H1 (cell line): ENCODE data around the gene PCCA. TPM values are rescaled to one million over a fixed set of nuclear protein-coding genes. Genes with fewer than 3 reads are reported as not detected.

ENCODE experiments used
- CTCF ChIA-PET: fragments of 300-600 bp; sonication (Branson Sonifier 250); formaldehyde crosslinking; loops from one replicate; lab custom pipeline; 2021; ENCODE audit not compliant: partially characterized antibody; lab: Charles Lee
- POLR2A ChIA-PET: fragments of 300-600 bp; sonication (Branson Sonifier 250); formaldehyde crosslinking; loops from one replicate; lab custom pipeline; 2021; ENCODE audit warnings: inconsistent platforms; ENCODE audit not compliant: partially characterized antibody; lab: Charles Lee
- DNase-seq, 2 experiments: peaks; one replicate each; pipeline versions ENCODE4 v3.0.0 to v3.0.0-alpha.2; 2010 to 2022; ENCODE audit warnings: low spot score in 2 of 2, low read depth in 1 of 2, mixed read lengths in 1 of 2
- FAIRE-seq: peaks from 2 replicates; lab custom pipeline; 2011; peaks lifted over from hg19 to GRCh38; lab: Jason Lieb, UNC
- H2AFZ ChIP-seq: 2 replicates; pipeline ENCODE4 v1.8.1; 2012; ENCODE audit warnings: low read length, inconsistent platforms
- H2AK5ac ChIP-seq: 2 replicates; pipeline ENCODE4 v1.6.1; 2013; ENCODE audit warnings: low read depth, low read length
- H2BK120ac ChIP-seq: replicated peaks from 2 replicates; pipeline ENCODE3; 2013; ENCODE audit warnings: low read depth, low read length, inconsistent platforms
- H2BK12ac ChIP-seq: 2 replicates; pipeline ENCODE4 v1.6.1; 2013; ENCODE audit warnings: low read depth, low read length
- H2BK15ac ChIP-seq: 2 replicates; pipeline ENCODE4 v1.6.1; 2013; ENCODE audit warnings: low read length
- H2BK20ac ChIP-seq: 2 replicates; pipeline ENCODE4 v1.6.1; 2013; ENCODE audit warnings: low read length
- H2BK5ac ChIP-seq: 2 replicates; pipeline ENCODE4 v1.6.1; 2013; ENCODE audit warnings: low read depth, low read length
- H3K14ac ChIP-seq: 2 replicates; pipeline ENCODE4 v1.6.1; 2013; ENCODE audit warnings: inconsistent platforms; ENCODE audit not compliant: insufficient read length
- H3K18ac ChIP-seq: 2 replicates; pipeline ENCODE4 v1.6.1; 2013; ENCODE audit warnings: low read length; ENCODE audit errors: extremely low read depth
- H3K23ac ChIP-seq: 2 replicates; pipeline ENCODE4 v1.6.1; 2013; ENCODE audit warnings: inconsistent platforms; ENCODE audit not compliant: insufficient read length
- H3K23me2 ChIP-seq: 2 replicates; pipeline ENCODE4 v1.6.1; 2013; ENCODE audit warnings: low read depth, low read length
- H3K27ac ChIP-seq: 2 replicates; pipeline ENCODE4 v1.6.1; 2011; ENCODE audit warnings: low read depth, low read length, inconsistent platforms
- H3K27me3 ChIP-seq, 4 experiments: replicated peaks in 1 of 4; 1 replicate in 1 of 4; 2 replicates in 3 of 4; pipeline versions ENCODE4 v1.6.1 to v1.8.1; 2011 to 2013; ENCODE audit warnings: low read length in 3 of 4, mild to moderate bottlenecking in 3 of 4, inconsistent platforms in 2 of 4, mixed read lengths in 2 of 4, moderate library complexity in 1 of 4; ENCODE audit not compliant: control insufficient read depth in 3 of 4, insufficient read depth in 3 of 4; ENCODE audit errors: extremely low read depth in 1 of 4
- H3K36me3 ChIP-seq, 4 experiments: 2 replicates each; pipeline versions ENCODE4 v1.6.1 to v1.8.1; 2011 to 2013; ENCODE audit warnings: mild to moderate bottlenecking in 4 of 4, low read length in 3 of 4, moderate library complexity in 2 of 4, control low read depth in 1 of 4, inconsistent platforms in 1 of 4; ENCODE audit not compliant: insufficient read depth in 4 of 4, control insufficient read depth in 2 of 4
- H3K4ac ChIP-seq: replicated peaks from 2 replicates; pipeline ENCODE3; 2013; ENCODE audit warnings: low read length, low read depth, mixed read lengths, inconsistent platforms; ENCODE audit not compliant: insufficient read length
- H3K4me1 ChIP-seq, 4 experiments: replicated peaks in 1 of 4; 1 replicate in 1 of 4; 2 replicates in 3 of 4; pipeline versions ENCODE4 v1.6.1 to v1.8.1; 2011 to 2013; ENCODE audit warnings: low read length in 3 of 4, inconsistent platforms in 2 of 4, mixed read lengths in 1 of 4; ENCODE audit not compliant: insufficient read depth in 4 of 4, control insufficient read depth in 3 of 4
- H3K4me2 ChIP-seq, 2 experiments: 2 replicates each; pipeline versions ENCODE4 v1.6.1 to v1.8.1; 2011 to 2013; ENCODE audit warnings: low read depth in 2 of 2, low read length in 2 of 2, control low read depth in 1 of 2, inconsistent platforms in 1 of 2, mild to moderate bottlenecking in 1 of 2; ENCODE audit not compliant: insufficient read depth in 1 of 2
- H3K4me3 ChIP-seq, 4 experiments: fragments of 200-600, 300-600 bp in 1 of 4; sonication (generic), shearing (Covaris generic), sonication (Bioruptor Twin) in 1 of 4; 2 replicates each; pipeline versions ENCODE4 v1.5.1 to v1.8.1; 2011 to 2016; ENCODE audit warnings: low read length in 4 of 4, low read depth in 3 of 4, control low read depth in 2 of 4, inconsistent platforms in 2 of 4, mild to moderate bottlenecking in 2 of 4, mixed read lengths in 1 of 4, moderate library complexity in 1 of 4; ENCODE audit not compliant: insufficient read depth in 2 of 4; ENCODE audit errors: extremely low read depth in 1 of 4
- H3K56ac ChIP-seq: replicated peaks from 2 replicates; pipeline ENCODE3; 2013; ENCODE audit warnings: low read depth, mild to moderate bottlenecking, mixed read lengths, low read length, inconsistent platforms; ENCODE audit not compliant: insufficient read length
- H3K79me1 ChIP-seq: 2 replicates; pipeline ENCODE4 v1.6.1; 2013; ENCODE audit warnings: low read depth, low read length, control low read depth
- H3K79me2 ChIP-seq, 2 experiments: 2 replicates each; pipeline versions ENCODE4 v1.6.1 to v1.8.1; 2012 to 2013; ENCODE audit warnings: low read length in 2 of 2, mild to moderate bottlenecking in 2 of 2, inconsistent platforms in 1 of 2; ENCODE audit not compliant: insufficient read depth in 2 of 2, control insufficient read depth in 1 of 2
- H3K9ac ChIP-seq, 4 experiments: replicated peaks in 1 of 4; 1 replicate in 1 of 4; 2 replicates in 3 of 4; pipeline versions ENCODE4 v1.6.1 to v1.8.1; 2011 to 2013; ENCODE audit warnings: low read depth in 3 of 4, low read length in 3 of 4, control low read depth in 2 of 4, mild to moderate bottlenecking in 2 of 4, moderate library complexity in 2 of 4, inconsistent platforms in 1 of 4; ENCODE audit errors: extremely low read depth in 1 of 4
- H3K9me3 ChIP-seq, 2 experiments: 2 replicates each; pipeline versions ENCODE4 v1.6.1 to v1.8.1; 2012 to 2013; ENCODE audit warnings: mild to moderate bottlenecking in 2 of 2, moderate library complexity in 2 of 2, control low read depth in 1 of 2, inconsistent platforms in 1 of 2, low read depth in 1 of 2, low read length in 1 of 2, mixed read lengths in 1 of 2; ENCODE audit not compliant: insufficient read depth in 2 of 2
- H4K20me1 ChIP-seq, 2 experiments: replicated peaks in 1 of 2; 2 replicates each; pipeline versions ENCODE3 to v1.8.1; 2011 to 2013; ENCODE audit warnings: inconsistent platforms in 2 of 2, low read length in 2 of 2, mild to moderate bottlenecking in 1 of 2; ENCODE audit not compliant: insufficient read depth in 2 of 2, control insufficient read depth in 1 of 2
- H4K5ac ChIP-seq: 2 replicates; pipeline ENCODE4 v1.6.1; 2013; ENCODE audit warnings: low read length, low read depth, mixed read lengths, inconsistent platforms; ENCODE audit not compliant: insufficient read length
- H4K8ac ChIP-seq: 2 replicates; pipeline ENCODE4 v1.8.0; 2013; ENCODE audit warnings: mild to moderate bottlenecking, moderate library complexity, low read length, inconsistent platforms; ENCODE audit not compliant: insufficient read depth; ENCODE audit errors: extremely low read depth
- H4K91ac ChIP-seq: replicated peaks from 2 replicates; pipeline ENCODE3; 2013; ENCODE audit warnings: low read length, mixed read lengths, inconsistent platforms; ENCODE audit not compliant: insufficient read length
- FOSL1 ChIP-seq: IDR thresholded peaks from 2 replicates; pipeline ENCODE4 v1.6.1; 2011; ENCODE audit warnings: mild to moderate bottlenecking, low read depth, low read length, moderate library complexity; ENCODE audit not compliant: insufficient read depth
- JUN ChIP-seq: IDR thresholded peaks from 2 replicates; pipeline ENCODE4 v1.6.1; 2011; ENCODE audit warnings: low read depth, mild to moderate bottlenecking, improper control_type of control experiment, low read length
- JUND ChIP-seq: IDR thresholded peaks from 2 replicates; pipeline ENCODE4 v1.6.1; 2011; ENCODE audit warnings: mild to moderate bottlenecking, improper control_type of control experiment, low read length
- POLR2AphosphoS5 ChIP-seq: IDR thresholded peaks from 2 replicates; pipeline ENCODE4 v1.6.1; 2011; ENCODE audit warnings: low read depth, low read length
- SAP30 ChIP-seq: fragments of 300-600 bp; sonication (generic); IDR thresholded peaks from 2 replicates; pipeline ENCODE4 v1.7.1; 2012; ENCODE audit warnings: low read length, moderate library complexity, mild to moderate bottlenecking, inconsistent platforms; ENCODE audit not compliant: insufficient read depth, insufficient replicate concordance
- SIX5 ChIP-seq: IDR thresholded peaks from 2 replicates; pipeline ENCODE4 v1.6.1; 2011; ENCODE audit warnings: mild to moderate bottlenecking, low read depth, low read length
- TBP ChIP-seq: IDR thresholded peaks from 2 replicates; pipeline ENCODE4 v1.6.1; 2011; ENCODE audit warnings: low read depth, low read length, improper control_type of control experiment
- WGBS, 2 experiments: shearing (Covaris generic) in 1 of 2; methylation state at CpG; one replicate each; pipeline versions ENCODE4 v1.1.6 to v1.1.7; 2013 to 2015; ENCODE audit warnings: low lambda C conversion rate in 2 of 2, mixed read lengths in 2 of 2, inconsistent platforms in 1 of 2, low coverage in 1 of 2, missing lambda C conversion rate in 1 of 2; ENCODE audit not compliant: insufficient replicate concordance in 2 of 2, insufficient coverage in 1 of 2, insufficient read length in 1 of 2; ENCODE audit errors: extremely low coverage in 1 of 2, missing lambda C conversion rate in 1 of 2; 5-methylcytosine and 5-hydroxymethylcytosine counted together
- polyA plus RNA-seq, 7 experiments: library from polyadenylated mRNA; depleted of rRNA in 3 of 7; stranded (reverse) in 5 of 7; unstranded in 2 of 7; fragments of >200 nt in 5 of 7; fragments of 200-250 nt in 2 of 7; gene quantifications; 1 replicate in 5 of 7; 2 replicates in 1 of 7; 4 replicates in 1 of 7; pipeline versions ENCODE4 v1.2.1 to v1.2.3, GENCODE V29; 2011 to 2013; ENCODE audit warnings: missing spikeins in 2 of 7, mixed read lengths in 2 of 7
- total RNA-seq: library from RNA; stranded (reverse); fragmentation: NEBNext Ultra II Directional; extraction: Animal tissue kit (Norgen Biotek cat#: 25700); gene quantifications from 2 replicates; pipeline ENCODE4 v1.2.1, GENCODE V29; 2021

PCCA gene
- total and polyA plus RNA-seq, 2 of the 8 experiments (the other 6 are each of a cell fraction or from before 2014, with no cell fraction given): 18.4 to 49.8 TPM

DNA sequence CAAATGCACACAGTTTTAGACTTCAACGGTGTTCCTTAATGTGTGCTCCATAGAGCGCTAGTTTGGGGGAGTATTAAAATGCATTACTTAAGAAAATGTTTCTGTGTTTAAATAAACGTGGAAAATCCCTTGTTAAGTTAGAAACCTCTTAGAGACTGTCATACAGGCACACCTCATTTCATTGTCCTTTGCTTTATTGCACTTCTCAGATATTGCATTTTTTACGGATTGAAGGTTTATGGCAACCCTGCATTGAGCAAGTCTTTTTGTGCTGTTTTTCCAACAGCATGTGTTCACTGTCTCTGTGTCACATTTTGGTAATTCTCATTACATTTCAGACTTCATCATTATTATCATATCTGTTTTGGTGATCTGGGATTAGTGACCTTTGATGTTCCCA is 255.7 kb downstream of the PCCA start:
- WGBS, 2 experiments: 91% methylated on average over 4 of the region's 4 CpGs; no CpG with 5 or more reads in 1 of the 2 experiments
- CTCF ChIA-PET: no interaction called here

More for the DNA sequence above, 255.7 kb downstream of the PCCA start:
- no peak overlapping the region for H3K4me2 ChIP-seq
- no peak overlapping the region for H2BK5ac ChIP-seq
- H3K9ac ChIP-seq: no peak overlapping the region
- no peak overlapping the region for H4K91ac ChIP-seq
- H3K27me3 ChIP-seq: no peaks in the 10 kb centered on the region
- no peak overlapping the region for H2BK15ac ChIP-seq
- H3K4me1 ChIP-seq: peaks cover 0 to 2% (median 0%) of the 10 kb centered on the region in 4 experiments; a peak in 3 of 7 replicates
- no peaks in the 10 kb centered on the region for H3K9me3 ChIP-seq
- H2BK120ac ChIP-seq: no peak overlapping the region
- no peak overlapping the region for H3K4ac ChIP-seq
- H4K20me1 ChIP-seq: peaks cover 0 to 1% of the 10 kb centered on the region in 2 experiments
- no peaks in the 10 kb centered on the region for H3K79me2 ChIP-seq
- peaks cover 0 to 16% (median 0%) of the 10 kb centered on the region in 4 experiments; a peak in 4 of 8 replicates for H3K36me3 ChIP-seq
- no peak overlapping the region for H4K5ac ChIP-seq
- H3K79me1 ChIP-seq: no peaks in the 10 kb centered on the region
- H2BK12ac ChIP-seq: no peak overlapping the region
- H3K14ac ChIP-seq: no peak overlapping the region
- H2BK20ac ChIP-seq: no peak overlapping the region
- H4K8ac ChIP-seq: no peak overlapping the region
- H3K23me2 ChIP-seq: no peaks in the 10 kb centered on the region
- no peak for FAIRE-seq
- H3K18ac ChIP-seq: no peak overlapping the region
- H3K4me3 ChIP-seq: no peak overlapping the region
- H3K23ac ChIP-seq: no peak overlapping the region
- POLR2A ChIA-PET: no interaction called here
- TF ChIP-seq FOSL1 (no peak), SIX5 (no peak), JUND (no peak), TBP (no peak), JUN (no peak), POLR2AphosphoS5 (no peak), SAP30 (no peak)
- H2AK5ac ChIP-seq: no peak overlapping the region
- no peak overlapping the region for H2AFZ ChIP-seq
- H3K27ac ChIP-seq: no peak overlapping the region
- DNase-seq: no peak
- H3K56ac ChIP-seq: no peak overlapping the region
